ENCODE measurements around the gene TTC28.

The TTC28 gene

DNA sequence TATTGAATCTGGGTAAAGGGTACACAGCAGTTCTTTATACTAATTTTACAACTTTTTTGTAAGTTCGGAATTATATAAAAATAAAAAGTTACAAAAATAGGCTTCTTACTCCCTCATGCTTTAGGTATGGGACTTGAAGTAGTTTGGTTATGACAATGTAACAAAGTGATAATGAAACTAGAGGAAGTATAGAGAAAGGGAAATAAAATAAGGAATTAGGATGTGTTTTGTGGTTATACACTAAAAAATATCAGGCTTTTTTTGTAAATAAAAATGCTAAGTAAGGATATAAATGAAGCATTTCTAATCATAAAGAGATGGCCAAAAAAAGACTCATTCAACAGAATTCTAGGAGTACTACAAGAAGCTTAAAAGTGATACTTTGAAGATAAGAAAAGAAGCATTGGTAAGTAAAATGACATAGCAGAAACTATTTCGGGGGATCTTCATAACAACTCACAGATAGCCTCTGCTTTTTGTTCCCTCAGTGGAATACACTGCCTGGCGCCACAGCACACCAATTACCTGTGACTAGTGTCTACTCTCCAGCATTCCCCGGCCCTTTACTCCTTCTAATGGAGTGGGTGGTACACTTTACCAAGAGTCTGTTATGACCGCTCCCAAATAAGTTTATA, 437.9 kb downstream of the TTC28 start:
- TF ChIP-seq, protein P1, sequence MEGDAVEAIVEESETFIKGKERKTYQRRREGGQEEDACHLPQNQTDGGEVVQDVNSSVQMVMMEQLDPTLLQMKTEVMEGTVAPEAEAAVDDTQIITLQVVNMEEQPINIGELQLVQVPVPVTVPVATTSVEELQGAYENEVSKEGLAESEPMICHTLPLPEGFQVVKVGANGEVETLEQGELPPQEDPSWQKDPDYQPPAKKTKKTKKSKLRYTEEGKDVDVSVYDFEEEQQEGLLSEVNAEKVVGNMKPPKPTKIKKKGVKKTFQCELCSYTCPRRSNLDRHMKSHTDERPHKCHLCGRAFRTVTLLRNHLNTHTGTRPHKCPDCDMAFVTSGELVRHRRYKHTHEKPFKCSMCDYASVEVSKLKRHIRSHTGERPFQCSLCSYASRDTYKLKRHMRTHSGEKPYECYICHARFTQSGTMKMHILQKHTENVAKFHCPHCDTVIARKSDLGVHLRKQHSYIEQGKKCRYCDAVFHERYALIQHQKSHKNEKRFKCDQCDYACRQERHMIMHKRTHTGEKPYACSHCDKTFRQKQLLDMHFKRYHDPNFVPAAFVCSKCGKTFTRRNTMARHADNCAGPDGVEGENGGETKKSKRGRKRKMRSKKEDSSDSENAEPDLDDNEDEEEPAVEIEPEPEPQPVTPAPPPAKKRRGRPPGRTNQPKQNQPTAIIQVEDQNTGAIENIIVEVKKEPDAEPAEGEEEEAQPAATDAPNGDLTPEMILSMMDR (IDR thresholded peaks at IDR 0.05; ENCODE audit: low read depth, low read length, missing control alignments), result no peak
- DNase-seq (ENCODE audit: low read depth), result no peak

DNA sequence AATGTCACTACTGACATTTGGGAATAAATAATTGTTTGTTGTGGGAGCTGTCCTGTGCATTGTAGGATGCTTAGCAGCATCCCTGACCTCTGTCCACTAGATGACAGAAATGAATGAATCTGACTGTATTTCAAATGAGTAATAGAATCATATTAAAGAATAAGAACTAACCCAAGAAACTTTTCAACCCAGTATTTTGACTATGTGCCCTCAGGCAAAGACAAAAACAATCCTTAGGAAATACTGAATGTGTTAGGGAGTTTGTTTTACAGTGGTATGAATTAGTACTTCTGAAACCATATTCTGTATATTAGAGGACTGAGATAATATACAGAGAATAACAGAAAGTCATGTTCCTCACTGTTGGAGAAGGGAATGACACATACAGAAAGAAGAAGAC, 439.7 kb downstream of the TTC28 start:
- no peak for DNase-seq (ENCODE audit: low read depth)
- no peak overlapping the region for H3K4me3 ChIP-seq (ENCODE audit: low read depth, low read length)
- TF ChIP-seq, protein P1 (IDR thresholded peaks at IDR 0.05; ENCODE audit: low read depth, low read length, missing control alignments), result no peak

More for the DNA sequence above, 437.9 kb downstream of the TTC28 start:
- no peak overlapping the region for H3K4me3 ChIP-seq (ENCODE audit: low read depth, low read length)

DNA sequence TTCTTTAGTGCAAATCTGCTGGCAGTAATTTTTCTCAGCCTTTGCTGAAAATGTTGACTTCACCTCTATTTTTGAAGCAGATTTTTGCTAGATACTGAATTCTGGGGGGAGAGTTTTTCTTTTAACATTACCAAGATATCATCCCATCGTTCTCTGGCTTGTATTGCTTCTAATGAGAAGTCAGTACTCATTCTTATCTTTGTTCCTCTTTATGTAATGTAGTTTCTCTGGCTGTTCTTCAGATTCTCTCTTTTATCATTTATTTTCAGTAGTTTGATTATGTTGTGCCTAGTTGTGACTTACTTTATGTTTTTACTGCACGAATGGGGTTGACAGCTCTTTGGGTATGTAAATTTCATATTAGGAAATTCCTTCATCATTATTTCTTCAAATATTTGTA, 441.9 kb downstream of the TTC28 start:
- no peak for DNase-seq (ENCODE audit: low read depth)
- no peak overlapping the region for H3K4me3 ChIP-seq (ENCODE audit: low read depth, low read length)
- TF ChIP-seq, protein P1 (IDR thresholded peaks at IDR 0.05; ENCODE audit: low read depth, low read length, missing control alignments), result no peak

DNA sequence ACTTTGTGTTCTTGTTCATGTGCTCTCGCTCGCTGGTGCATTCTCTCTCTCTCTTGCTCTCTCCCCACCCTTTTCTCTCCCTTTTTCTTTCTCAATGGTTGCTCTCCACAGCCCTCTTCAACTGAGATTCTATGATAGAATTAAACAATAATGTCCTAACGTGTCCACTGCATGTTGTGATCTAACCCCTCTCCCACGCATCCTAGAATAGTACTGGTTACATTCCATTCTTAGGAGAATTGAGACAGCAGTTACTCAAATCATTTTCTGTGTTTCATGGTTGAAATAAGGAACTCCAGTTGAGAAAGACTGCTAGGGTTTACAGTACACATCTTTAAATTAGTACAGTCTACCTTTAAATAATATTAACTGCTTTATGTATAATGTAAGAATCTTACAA, 442.5 kb downstream of the TTC28 start:
- no peak overlapping the region for H3K4me3 ChIP-seq (ENCODE audit: low read depth, low read length)
- no peak for DNase-seq (ENCODE audit: low read depth)
- TF ChIP-seq, protein P1 (IDR thresholded peaks at IDR 0.05; ENCODE audit: low read depth, low read length, missing control alignments), result no peak

DNA sequence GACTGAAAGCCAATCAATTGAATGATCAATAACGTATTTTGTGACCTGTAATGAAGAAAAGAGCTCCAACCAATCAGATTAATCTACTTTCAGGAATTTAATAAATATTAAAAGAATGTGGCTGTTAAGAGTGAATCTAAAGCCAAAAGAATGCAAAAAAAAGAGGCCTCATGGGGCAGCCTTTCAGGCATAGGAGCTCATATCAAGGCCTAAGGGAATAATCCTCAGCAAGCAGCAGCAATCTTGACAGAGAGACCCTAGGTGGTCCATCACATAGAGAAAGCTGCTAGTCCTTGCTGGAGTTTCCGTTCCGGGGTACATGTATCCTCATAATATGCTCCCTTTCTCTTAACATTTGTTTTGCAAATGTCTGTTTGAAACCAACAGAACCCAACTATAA, 447.4 kb downstream of the TTC28 start:
- H3K4me3 ChIP-seq (ENCODE audit: low read depth, low read length), result no peak overlapping the region
- DNase-seq (ENCODE audit: low read depth), result no peak
- TF ChIP-seq, protein P1 (IDR thresholded peaks at IDR 0.05; ENCODE audit: low read depth, low read length, missing control alignments), result no peak

DNA sequence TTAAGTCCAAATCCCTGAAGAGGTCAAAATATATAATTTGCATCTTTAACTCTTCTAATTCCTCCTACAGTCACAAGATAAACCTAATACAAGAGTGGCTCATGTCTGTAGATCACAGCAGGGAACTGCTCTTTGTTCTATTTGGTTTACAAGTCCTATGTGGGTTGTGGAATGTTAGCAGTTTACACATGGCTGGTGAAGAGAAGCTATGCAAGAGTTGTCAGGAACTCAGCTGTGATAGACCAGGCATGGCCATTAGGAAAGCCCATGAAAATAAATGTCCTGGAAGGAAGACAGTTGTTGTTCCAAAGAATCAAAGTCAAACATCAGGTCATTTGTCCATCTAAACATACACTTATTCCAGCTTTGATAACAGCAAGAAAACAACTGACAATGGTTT, 448.2 kb downstream of the TTC28 start:
- TF ChIP-seq, protein P1 (IDR thresholded peaks at IDR 0.05; ENCODE audit: low read depth, low read length, missing control alignments), result no peak
- no peak for DNase-seq (ENCODE audit: low read depth)
- H3K4me3 ChIP-seq (ENCODE audit: low read depth, low read length), result no peak overlapping the region

DNA sequence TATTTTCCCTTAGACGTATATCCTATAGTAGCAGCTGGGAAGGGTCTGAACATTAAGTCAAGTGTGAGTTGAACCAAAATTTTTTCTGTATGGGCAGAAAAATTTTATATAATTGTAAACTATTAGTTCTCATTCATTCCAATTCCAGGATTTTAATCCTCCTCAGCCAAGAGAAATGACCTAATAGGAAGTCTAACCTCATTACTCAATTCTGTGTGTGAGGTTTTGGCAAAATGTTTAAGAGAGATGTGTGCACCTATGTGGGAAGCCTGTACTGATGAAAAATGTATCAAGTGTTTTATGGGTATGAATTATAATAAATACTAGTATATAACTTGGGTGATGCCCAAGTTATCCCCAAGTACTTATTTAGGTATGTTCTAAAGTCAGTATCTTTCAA, 449.0 kb downstream of the TTC28 start:
- TF ChIP-seq, protein P1 (IDR thresholded peaks at IDR 0.05; ENCODE audit: low read depth, low read length, missing control alignments), result no peak
- H3K4me3 ChIP-seq (ENCODE audit: low read depth, low read length), result no peak overlapping the region
- no peak for DNase-seq (ENCODE audit: low read depth)
